Activated CD4-positive, alpha-beta memory T cell treated with anti-CD3 and anti-CD28 coated beads for 36 hours (primary cell): ENCODE measurements around the gene C20orf96. TPM values are rescaled to one million over a fixed set of nuclear protein-coding genes. Genes with fewer than 3 reads are reported as not detected.

Experiments
- CTCF ChIA-PET: fragments of 350-600 bp; sonication (Branson Sonifier 250); formaldehyde crosslinking; loops from one replicate; lab custom pipeline; 2021; ENCODE audit warnings: antibody characterized with exemption, inconsistent platforms; lab: Charles Lee
- POLR2A ChIA-PET: fragments of 350-600 bp; sonication (Branson Sonifier 250); formaldehyde crosslinking; loops from one replicate; lab custom pipeline; 2021; ENCODE audit warnings: antibody characterized with exemption; lab: Charles Lee
- DNase-seq: peaks from one replicate; pipeline ENCODE4 v3.0.0-alpha.2; 2020
- H3K27ac Mint-ChIP-seq: one replicate; pipeline ENCODE4 v1.8.0; 2021; ENCODE audit warnings: mixed read lengths
- H3K27me3 Mint-ChIP-seq: one replicate; pipeline ENCODE4 v1.8.0; 2021; ENCODE audit warnings: mixed read lengths
- H3K36me3 Mint-ChIP-seq: one replicate; pipeline ENCODE4 v1.8.0; 2021; ENCODE audit warnings: mixed read lengths
- H3K4me1 Mint-ChIP-seq: one replicate; pipeline ENCODE4 v1.8.0; 2021; ENCODE audit warnings: low read depth, mixed read lengths
- H3K4me3 Mint-ChIP-seq: one replicate; pipeline ENCODE4 v1.8.0; 2021; ENCODE audit warnings: mild to moderate bottlenecking, mixed read lengths
- H3K9me3 Mint-ChIP-seq: one replicate; pipeline ENCODE4 v1.8.0; 2021; ENCODE audit warnings: mixed read lengths
- intact Hi-C: fragments of 100-400 bp; cut with micrococcal nuclease; formaldehyde crosslinking; loops from one replicate; pipeline ENCODE4 v1.15.1; 2023
- total RNA-seq, 2 experiments: library from RNA; stranded (reverse); gene quantifications; one replicate each; pipeline ENCODE4 v1.2.3, GENCODE V29; 2021

The C20orf96 gene
- total RNA-seq, 2 experiments from 2014 or later: 5.4 to 6.4 TPM

DNA sequence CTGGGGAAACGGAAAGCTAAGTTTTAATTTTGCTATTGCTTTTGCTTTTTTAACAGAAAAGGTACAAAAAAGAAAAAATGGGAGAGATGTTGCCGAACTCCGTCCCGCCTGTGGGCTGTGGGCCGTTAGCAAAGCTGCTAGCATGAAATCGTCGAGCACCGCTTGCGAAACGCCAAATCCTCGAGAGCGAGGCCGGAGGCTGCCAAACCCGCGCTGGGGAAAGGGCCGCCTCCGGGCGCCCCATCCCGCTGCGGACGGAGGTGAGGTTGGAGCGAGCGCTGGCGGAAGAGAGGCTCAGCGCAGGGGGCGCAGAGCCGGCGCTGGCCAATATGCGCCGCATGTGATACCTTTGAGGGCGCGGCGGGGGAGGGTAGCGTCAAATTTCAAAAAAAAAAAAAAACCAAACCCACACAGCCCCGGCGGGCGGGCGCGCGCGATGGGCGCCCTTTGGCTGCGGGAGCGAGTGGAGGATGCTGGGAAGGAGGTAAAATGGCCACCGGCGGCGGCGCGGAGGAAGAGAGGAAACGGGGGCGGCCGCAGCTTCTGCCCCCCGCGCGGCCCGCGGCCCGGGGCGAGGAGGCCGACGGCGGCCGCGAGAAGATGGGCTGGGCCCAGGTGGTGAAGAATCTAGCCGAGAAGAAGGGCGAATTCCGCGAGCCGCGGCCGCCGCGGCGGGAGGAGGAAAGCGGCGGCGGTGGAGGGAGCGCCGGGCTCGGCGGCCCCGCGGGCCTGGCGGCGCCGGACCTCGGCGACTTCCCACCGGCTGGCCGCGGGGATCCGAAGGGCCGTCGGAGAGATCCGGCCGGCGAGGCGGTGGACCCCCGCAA, 6.8 kb upstream of the C20orf96 start, which contains the start of gene ZCCHC3:
ZCCHC3 (plus strand) TSS at position 473 of the 827 bp plus-strand sequence; CDS start at position 490, 17 bp downstream.
- POLR2A ChIA-PET: interaction anchor here (0.7 to 2.4 kb wide), 6 partner anchors 12 to 110 kb away, joined by 3 to 17 read pairs (median 4); partner anchors contain the start of gene SOX12
- H3K4me1 Mint-ChIP-seq: peaks cover 42% of the 10 kb centered on the region

GRCh38 chr20:295804-296203, 5.3 kb upstream of the C20orf96 start:
- peaks cover 21% of the 10 kb centered on the region for H3K36me3 Mint-ChIP-seq
- no peak for DNase-seq
- H3K27me3 Mint-ChIP-seq: no peaks in the 10 kb centered on the region
- POLR2A ChIA-PET: no interaction called here
- CTCF ChIA-PET: interaction anchor here (1.0 kb wide), 1 partner anchor 35 kb away, joined by 3 read pairs; no protein-coding TSS in a partner anchor
- peaks cover 29% of the 10 kb centered on the region for H3K4me1 Mint-ChIP-seq
- peak overlapping the region; percentile 57 for H3K27ac Mint-ChIP-seq
- H3K4me3 Mint-ChIP-seq: peak overlapping the region; percentile 53
- H3K9me3 Mint-ChIP-seq: no peaks in the 10 kb centered on the region
- intact Hi-C loops: loop anchor here (2.0 kb wide), 1 partner anchor 111 kb away; no protein-coding TSS in a partner anchor

More for the DNA sequence above, 6.8 kb upstream of the C20orf96 start, which contains the start of gene ZCCHC3:
- intact Hi-C loops: loop anchor here (2.0 kb wide), 1 partner anchor 109 kb away; no protein-coding TSS in a partner anchor
- no peaks in the 10 kb centered on the region for H3K9me3 Mint-ChIP-seq
- H3K27ac Mint-ChIP-seq: peak within 1 kb of the TSS; percentile 96
- CTCF ChIA-PET: interaction anchor here (1.0 to 2.3 kb wide), 3 partner anchors 13 to 33 kb away, joined by 3 to 6 read pairs (median 5); partner anchors contain the start of gene SOX12
- peak within 1 kb of the TSS; percentile 88 for H3K4me3 Mint-ChIP-seq
- no peaks in the 10 kb centered on the region for H3K27me3 Mint-ChIP-seq
- DNase-seq: peak; percentile 89
- peaks cover 23% of the 10 kb centered on the region for H3K36me3 Mint-ChIP-seq

GRCh38 chr20:294602-295001, 4.1 kb upstream of the C20orf96 start:
- peaks cover 23% of the 10 kb centered on the region for H3K4me1 Mint-ChIP-seq
- ChIA-PET POLR2A (no interaction called here), CTCF (interaction anchor here (3.1 kb wide), 1 partner anchor 36 kb away, joined by 13 read pairs; no protein-coding TSS in a partner anchor)
- intact Hi-C loops: no loop called here
- H3K27ac Mint-ChIP-seq: no peak overlapping the region
- H3K9me3 Mint-ChIP-seq: no peaks in the 10 kb centered on the region
- no peak overlapping the region for H3K4me3 Mint-ChIP-seq
- no peaks in the 10 kb centered on the region for H3K27me3 Mint-ChIP-seq
- H3K36me3 Mint-ChIP-seq: peaks cover 17% of the 10 kb centered on the region
- DNase-seq: no peak

- DNase-seq: no peak
- peaks cover 5% of the 10 kb centered on the region for H3K4me1 Mint-ChIP-seq
- H3K27ac Mint-ChIP-seq: peak overlapping the region; percentile 49
- H3K4me3 Mint-ChIP-seq: no peak overlapping the region
- POLR2A ChIA-PET: no interaction called here
- intact Hi-C loops: no loop called here
- no peaks in the 10 kb centered on the region for H3K9me3 Mint-ChIP-seq
- CTCF ChIA-PET: no interaction called here
- H3K27me3 Mint-ChIP-seq: no peaks in the 10 kb centered on the region
- H3K36me3 Mint-ChIP-seq: no peaks in the 10 kb centered on the region
These were observed 862 bp downstream of the C20orf96 start for GRCh38 chr20:289693-290083.

DNA sequence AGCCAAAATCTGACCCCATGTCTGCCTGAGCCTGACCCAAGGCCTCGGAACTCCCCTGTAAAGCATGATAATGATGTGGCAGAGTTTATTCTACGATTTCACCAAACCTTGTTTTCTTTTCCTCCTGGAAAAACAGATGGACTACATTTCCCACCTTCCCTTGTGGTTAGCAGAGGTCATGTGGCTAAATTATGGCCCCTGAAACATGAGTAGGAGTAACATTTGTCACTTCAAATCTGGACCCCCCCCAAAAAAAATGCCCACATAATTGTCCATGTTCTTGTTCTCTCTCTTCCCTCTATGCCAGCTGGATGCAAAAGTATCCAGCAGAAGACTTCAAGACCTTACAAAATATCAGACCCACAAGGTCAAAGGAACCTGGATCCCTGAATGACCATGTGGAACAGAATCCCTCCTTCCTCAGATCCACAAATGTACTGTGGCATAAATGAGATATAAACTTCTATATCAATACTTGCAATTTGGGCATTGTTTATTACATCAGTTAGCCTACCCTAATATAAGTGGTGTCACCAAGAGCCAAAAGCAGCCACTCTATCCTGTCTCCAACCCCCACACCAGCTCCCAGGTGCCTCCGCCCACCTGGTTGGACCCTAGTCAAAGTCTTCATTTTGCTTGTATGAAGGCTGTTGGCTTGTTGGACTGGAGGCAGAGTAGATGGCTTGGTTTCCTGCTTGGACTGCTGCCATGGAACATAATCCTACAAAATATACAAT, 1.4 kb downstream of the C20orf96 start:
- POLR2A ChIA-PET: no interaction called here
- H3K27ac Mint-ChIP-seq: no peak overlapping the region
- no peaks in the 10 kb centered on the region for H3K27me3 Mint-ChIP-seq
- no peaks in the 10 kb centered on the region for H3K36me3 Mint-ChIP-seq
- CTCF ChIA-PET: interaction anchor here (1.2 to 1.5 kb wide), 2 partner anchors 21 to 41 kb away, joined by 4 to 5 read pairs; no protein-coding TSS in a partner anchor
- intact Hi-C loops: no loop called here
- H3K4me1 Mint-ChIP-seq: peaks cover 5% of the 10 kb centered on the region
- H3K9me3 Mint-ChIP-seq: no peaks in the 10 kb centered on the region
- no peak overlapping the region for H3K4me3 Mint-ChIP-seq
- no peak for DNase-seq

GRCh38 chr20:286508-286907, 4.0 kb downstream of the C20orf96 start:
- ChIA-PET POLR2A (no interaction called here), CTCF (no interaction called here)
- no peaks in the 10 kb centered on the region for H3K9me3 Mint-ChIP-seq
- no peaks in the 10 kb centered on the region for H3K36me3 Mint-ChIP-seq
- intact Hi-C loops: no loop called here
- no peak overlapping the region for H3K4me3 Mint-ChIP-seq
- DNase-seq: no peak
- no peaks in the 10 kb centered on the region for H3K27me3 Mint-ChIP-seq
- no peak overlapping the region for H3K27ac Mint-ChIP-seq
- peaks cover 5% of the 10 kb centered on the region for H3K4me1 Mint-ChIP-seq

DNA sequence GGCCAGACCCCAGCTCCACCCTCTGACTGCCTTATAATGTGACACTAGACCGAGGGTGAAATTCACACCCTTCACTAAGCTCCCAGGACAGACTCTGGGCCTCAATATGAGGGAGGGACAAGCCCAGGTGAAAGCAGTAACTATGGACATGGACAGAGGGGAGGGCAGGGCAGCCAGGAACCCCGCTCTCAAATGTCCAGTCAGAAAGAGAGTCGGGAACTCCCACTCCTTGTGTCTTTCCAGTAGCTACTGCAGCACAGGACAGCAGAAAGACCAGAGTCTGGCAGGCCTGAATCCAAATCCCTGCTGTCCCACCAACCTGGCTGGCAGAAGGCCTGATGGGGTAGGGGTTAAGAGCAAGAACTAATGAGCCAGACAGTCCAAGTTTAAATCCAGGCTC, 6.4 kb downstream of the C20orf96 start:
- Mint-ChIP-seq H3K27ac (no peak overlapping the region), H3K36me3 (no peaks in the 10 kb centered on the region), H3K9me3 (no peaks in the 10 kb centered on the region), H3K27me3 (no peaks in the 10 kb centered on the region), H3K4me3 (no peak overlapping the region), H3K4me1 (no peaks in the 10 kb centered on the region)
- intact Hi-C loops: no loop called here
- DNase-seq: no peak
- POLR2A ChIA-PET: no interaction called here
- CTCF ChIA-PET: no interaction called here

DNA sequence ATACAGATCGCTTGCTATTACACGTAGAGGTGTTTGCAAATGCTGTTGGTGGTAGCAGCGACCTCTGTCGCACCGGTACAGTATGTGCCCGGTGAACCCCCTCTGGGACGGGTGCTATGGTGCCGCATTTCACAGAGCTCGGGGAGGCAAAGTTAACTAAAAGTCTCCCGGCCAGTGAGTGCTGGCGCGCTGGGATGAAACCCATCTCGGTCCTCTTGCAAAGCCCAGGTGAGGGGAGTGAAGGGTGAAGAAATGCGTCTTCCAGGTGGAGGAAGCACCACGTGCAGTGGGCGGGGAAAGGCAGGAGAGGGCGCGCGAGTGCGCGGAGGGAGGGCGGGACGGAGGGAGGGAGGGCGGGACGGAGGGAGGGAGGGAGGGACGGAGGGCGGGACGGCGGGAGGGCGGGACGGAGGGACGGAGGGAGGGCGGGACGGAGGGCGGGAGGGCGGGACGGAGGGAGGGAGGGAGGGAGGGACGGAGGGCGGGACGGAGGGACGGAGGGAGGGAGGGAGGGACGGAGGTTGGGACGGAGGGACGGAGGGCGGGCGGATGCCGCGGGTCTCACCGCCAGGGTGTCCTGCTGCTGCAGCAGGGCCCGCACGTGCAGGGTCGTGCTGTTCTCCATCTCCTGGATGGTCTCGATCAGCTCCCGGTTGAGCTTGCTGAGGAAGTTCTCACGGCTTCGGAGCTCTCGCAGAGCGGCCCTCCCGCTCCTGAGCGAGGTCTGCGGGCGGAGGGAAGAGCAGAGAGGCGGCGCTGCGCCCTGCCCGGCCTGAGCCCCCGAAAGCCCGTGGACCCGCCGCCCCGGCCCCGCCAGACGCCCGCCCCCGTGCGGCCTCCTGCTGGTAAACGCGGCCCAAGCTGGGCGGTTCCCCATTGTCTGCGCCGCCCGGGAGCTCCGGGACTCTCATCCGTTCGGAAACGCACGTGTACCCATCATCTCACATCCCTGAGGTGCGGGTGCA, 11.7 kb downstream of the C20orf96 start:
- ChIA-PET CTCF (interaction anchor here (0.8 to 1.0 kb wide), 4 partner anchors 12 to 71 kb away, joined by 3 to 5 read pairs (median 3); partner anchors contain the start of gene DEFB129), POLR2A (no interaction called here)
- H3K27ac Mint-ChIP-seq: no peak overlapping the region
- intact Hi-C loops: no loop called here
- H3K4me3 Mint-ChIP-seq: no peak overlapping the region
- peak; percentile 6 for DNase-seq
- no peaks in the 10 kb centered on the region for H3K4me1 Mint-ChIP-seq
- no peaks in the 10 kb centered on the region for H3K27me3 Mint-ChIP-seq
- no peaks in the 10 kb centered on the region for H3K9me3 Mint-ChIP-seq
- H3K36me3 Mint-ChIP-seq: peaks cover 4% of the 10 kb centered on the region

DNA sequence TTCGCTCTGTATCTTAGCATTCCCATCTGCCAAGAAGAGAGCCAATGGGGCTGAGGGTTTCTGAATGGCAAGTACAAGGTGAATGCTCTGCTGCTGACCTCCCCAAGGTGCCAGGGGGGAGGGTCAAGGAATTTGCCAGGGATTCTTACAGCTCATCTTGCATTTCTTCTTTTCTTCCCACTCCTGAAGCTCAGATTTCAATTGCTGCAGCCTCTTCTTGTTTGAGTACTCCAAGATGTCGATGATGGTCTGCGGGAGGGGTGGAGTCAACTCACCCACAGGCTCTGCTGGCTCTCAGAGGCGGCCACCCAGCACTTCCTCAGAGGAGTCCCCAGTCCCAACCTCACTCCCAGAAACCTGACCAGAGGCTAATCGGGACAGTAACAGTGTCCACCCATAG, 12.4 kb downstream of the C20orf96 start:
- Mint-ChIP-seq H3K27me3 (no peaks in the 10 kb centered on the region), H3K4me3 (no peak overlapping the region), H3K36me3 (peaks cover 4% of the 10 kb centered on the region), H3K4me1 (no peaks in the 10 kb centered on the region), H3K9me3 (no peaks in the 10 kb centered on the region), H3K27ac (no peak overlapping the region)
- CTCF ChIA-PET: interaction anchor here (0.8 to 0.9 kb wide), 2 partner anchors 12 to 51 kb away, joined by 3 to 5 read pairs; partner anchors contain the start of gene DEFB129
- POLR2A ChIA-PET: no interaction called here
- intact Hi-C loops: no loop called here
- no peak for DNase-seq

DNA sequence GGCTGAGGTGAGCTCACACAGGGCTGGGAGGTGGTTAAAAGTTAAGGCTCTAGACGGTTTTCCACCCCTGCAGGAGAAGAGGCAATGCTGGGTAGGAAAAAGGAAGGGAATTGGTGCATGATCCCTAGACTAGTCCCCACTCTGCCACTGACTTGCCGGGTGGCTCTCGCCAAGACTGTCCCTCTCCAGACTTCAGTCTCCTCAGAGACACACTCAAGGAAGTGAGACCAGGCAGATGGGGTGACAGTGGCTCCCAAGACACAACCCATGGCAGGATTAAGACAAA, 13.1 kb downstream of the C20orf96 start:
- no peaks in the 10 kb centered on the region for H3K4me1 Mint-ChIP-seq
- ChIA-PET CTCF (interaction anchor here (1.0 kb wide), 1 partner anchor 11 kb away, joined by 4 read pairs; no protein-coding TSS in a partner anchor), POLR2A (no interaction called here)
- peak; percentile 4 for DNase-seq
- peaks cover 4% of the 10 kb centered on the region for H3K36me3 Mint-ChIP-seq
- no peak overlapping the region for H3K27ac Mint-ChIP-seq
- no peaks in the 10 kb centered on the region for H3K27me3 Mint-ChIP-seq
- intact Hi-C loops: no loop called here
- no peak overlapping the region for H3K4me3 Mint-ChIP-seq
- no peaks in the 10 kb centered on the region for H3K9me3 Mint-ChIP-seq
